ENCODE data around the gene ZMIZ1.

DNA sequence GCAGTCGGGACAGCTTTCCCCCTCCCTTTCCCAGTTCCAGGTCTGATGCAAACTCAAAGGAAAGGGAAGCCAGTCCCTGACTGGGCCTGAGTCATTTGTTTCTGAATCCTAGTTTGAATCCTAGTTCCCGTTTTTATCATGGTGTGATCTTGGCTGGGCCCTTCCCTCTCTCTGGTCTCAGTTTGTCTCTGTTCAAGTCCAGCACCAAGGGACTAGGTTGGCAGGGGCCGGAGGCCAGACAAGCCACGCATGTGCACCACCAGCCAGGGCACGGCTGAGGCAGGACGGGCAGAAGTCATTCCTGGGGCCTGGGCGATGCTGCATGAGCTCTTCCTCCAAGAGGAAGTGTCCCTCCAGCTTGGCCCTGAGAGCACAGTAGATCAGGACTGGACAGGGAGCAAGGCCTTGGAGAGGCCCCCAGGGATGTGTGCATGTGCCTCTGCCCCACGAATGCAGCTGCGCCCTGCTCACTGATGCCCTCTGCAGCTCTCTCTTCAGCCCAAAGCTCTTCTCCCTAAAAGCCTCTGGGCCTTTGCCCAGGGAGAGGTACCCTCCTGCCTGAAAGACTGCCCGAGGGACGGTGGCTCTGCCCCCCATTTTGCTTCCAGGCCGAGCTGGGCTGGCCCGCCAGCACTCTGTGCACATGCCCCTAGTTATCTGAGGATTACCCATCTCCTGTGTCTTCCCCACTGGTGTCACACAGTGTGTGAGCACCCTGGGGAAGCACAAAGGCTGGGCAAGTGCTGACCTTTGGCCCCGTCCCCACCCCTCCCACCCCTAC lies 86.7 kb downstream of the ZMIZ1 start:
- no peak for TF ChIP-seq POLR2A (IDR thresholded peaks at IDR 0.05)
- TF ChIP-seq, protein P1, sequence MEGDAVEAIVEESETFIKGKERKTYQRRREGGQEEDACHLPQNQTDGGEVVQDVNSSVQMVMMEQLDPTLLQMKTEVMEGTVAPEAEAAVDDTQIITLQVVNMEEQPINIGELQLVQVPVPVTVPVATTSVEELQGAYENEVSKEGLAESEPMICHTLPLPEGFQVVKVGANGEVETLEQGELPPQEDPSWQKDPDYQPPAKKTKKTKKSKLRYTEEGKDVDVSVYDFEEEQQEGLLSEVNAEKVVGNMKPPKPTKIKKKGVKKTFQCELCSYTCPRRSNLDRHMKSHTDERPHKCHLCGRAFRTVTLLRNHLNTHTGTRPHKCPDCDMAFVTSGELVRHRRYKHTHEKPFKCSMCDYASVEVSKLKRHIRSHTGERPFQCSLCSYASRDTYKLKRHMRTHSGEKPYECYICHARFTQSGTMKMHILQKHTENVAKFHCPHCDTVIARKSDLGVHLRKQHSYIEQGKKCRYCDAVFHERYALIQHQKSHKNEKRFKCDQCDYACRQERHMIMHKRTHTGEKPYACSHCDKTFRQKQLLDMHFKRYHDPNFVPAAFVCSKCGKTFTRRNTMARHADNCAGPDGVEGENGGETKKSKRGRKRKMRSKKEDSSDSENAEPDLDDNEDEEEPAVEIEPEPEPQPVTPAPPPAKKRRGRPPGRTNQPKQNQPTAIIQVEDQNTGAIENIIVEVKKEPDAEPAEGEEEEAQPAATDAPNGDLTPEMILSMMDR (IDR thresholded peaks at IDR 0.05 in 4 of 5, conservative IDR thresholded peaks at IDR 0.05 in 1 of 5): no peak

Data from gastrocnemius medialis (tissue), 4 donors.